ENCODE measurements around the gene FBLN5. TPM values are rescaled to one million over a fixed set of nuclear protein-coding genes. Genes with fewer than 3 reads are reported as not detected.

Gene FBLN5
- polyA plus RNA-seq, 1 of the 3 experiments (the other 2 are of a cell fraction), result 39.8 TPM

- ChIA-PET CTCF (interaction anchor here (1.0 kb wide), 1 partner anchor 71 kb away, joined by 3 read pairs; no protein-coding TSS in a partner anchor), POLR2A (no interaction called here)
- no peak overlapping the region for H3K4me3 ChIP-seq (ENCODE audit: low read depth in 2 of 2, low read length in 1 of 2)
- WGBS (ENCODE audit: low lambda C conversion rate), result 73% methylated on average over 1 of the region's 1 CpG
- H3K36me3 ChIP-seq (replicated peaks in 1 of 2; ENCODE audit: control insufficient read depth in 1 of 2, insufficient read depth in 2 of 2, low read length in 1 of 2), result peaks cover 16 to 20% of the 10 kb centered on the region in 2 experiments
- H3K27me3 ChIP-seq (ENCODE audit: insufficient read depth), result no peaks in the 10 kb centered on the region
- H4K20me1 ChIP-seq (ENCODE audit: insufficient read depth), result no peaks in the 10 kb centered on the region
- no peaks in the 10 kb centered on the region for H3K9me2 ChIP-seq
- no peak overlapping the region for H3K9ac ChIP-seq
- H3K4me2 ChIP-seq, result no peak overlapping the region
- TF ChIP-seq JUND (IDR thresholded peaks at IDR 0.05), result no peak
- no peak for TF ChIP-seq MEF2A (IDR thresholded peaks at IDR 0.05; ENCODE audit: borderline replicate concordance, low read depth)
- no peak for TF ChIP-seq CTCF (IDR thresholded peaks at IDR 0.05)
- no peak for TF ChIP-seq NRF1 (IDR thresholded peaks at IDR 0.05; ENCODE audit: low read depth, low read length)
- TF ChIP-seq RFX5 (IDR thresholded peaks at IDR 0.05; ENCODE audit: low read length), result no peak
- TF ChIP-seq RXRA (IDR thresholded peaks at IDR 0.05; ENCODE audit: borderline replicate concordance, low read depth), result no peak
- no peak for TF ChIP-seq REST (IDR thresholded peaks at IDR 0.05; ENCODE audit: low read depth, low read length)
- TF ChIP-seq ZBTB33 (IDR thresholded peaks at IDR 0.05; ENCODE audit: borderline replicate concordance, low read depth), result no peak
- no peak for TF ChIP-seq POLR2AphosphoS5 (IDR thresholded peaks at IDR 0.05; ENCODE audit: low read depth, low read length)
- TF ChIP-seq GATA2 (CRISPR knock-in tag; IDR thresholded peaks at IDR 0.05), result no peak
- no peak for TF ChIP-seq GABPA (IDR thresholded peaks at IDR 0.05; ENCODE audit: low read depth)
- TF ChIP-seq FOXJ3 (CRISPR knock-in tag; IDR thresholded peaks at IDR 0.05), result no peak
- TF ChIP-seq TCF12 (IDR thresholded peaks at IDR 0.05), result no peak
- TF ChIP-seq IRF3 (IDR thresholded peaks at IDR 0.05; ENCODE audit: low read depth, low read length), result no peak
- TF ChIP-seq NFIC (IDR thresholded peaks at IDR 0.05; ENCODE audit: borderline replicate concordance), result no peak
- no peak overlapping the region for H2AFZ ChIP-seq (ENCODE audit: low read depth)
- no peaks in the 10 kb centered on the region for H3K4me1 ChIP-seq (ENCODE audit: control insufficient read depth in 1 of 2, insufficient read depth in 2 of 2, low read depth in 1 of 2, low read length in 1 of 2)
- DNase-seq, result no peak
- H3F3A ChIP-seq (replicated peaks; ENCODE audit: insufficient read depth), result peaks cover 6% of the 10 kb centered on the region
- no peaks in the 10 kb centered on the region for H3K9me3 ChIP-seq
- H3K79me2 ChIP-seq (ENCODE audit: insufficient read depth), result no peaks in the 10 kb centered on the region
- no peak overlapping the region for H3K27ac ChIP-seq (ENCODE audit: low read depth in 2 of 2, low read length in 1 of 2)
These were observed 16.5 kb upstream of the FBLN5 start for GRCh38 chr14:91964011-91964410.
